GM19023 (cell line): ENCODE measurements around the gene COL1A2.

Experiments used
- ATAC-seq: cut with Tn5 transposase; IDR thresholded peaks from one replicate; pipeline ENCODE4 v1.9.1; 2021; ENCODE audit warnings: mild to moderate bottlenecking, moderate library complexity; ENCODE audit not compliant: unreplicated experiment

The COL1A2 gene

GRCh38 chr7:94409200-94409948 lies 14.7 kb downstream of the COL1A2 start:
- ATAC-seq: no peak

DNA sequence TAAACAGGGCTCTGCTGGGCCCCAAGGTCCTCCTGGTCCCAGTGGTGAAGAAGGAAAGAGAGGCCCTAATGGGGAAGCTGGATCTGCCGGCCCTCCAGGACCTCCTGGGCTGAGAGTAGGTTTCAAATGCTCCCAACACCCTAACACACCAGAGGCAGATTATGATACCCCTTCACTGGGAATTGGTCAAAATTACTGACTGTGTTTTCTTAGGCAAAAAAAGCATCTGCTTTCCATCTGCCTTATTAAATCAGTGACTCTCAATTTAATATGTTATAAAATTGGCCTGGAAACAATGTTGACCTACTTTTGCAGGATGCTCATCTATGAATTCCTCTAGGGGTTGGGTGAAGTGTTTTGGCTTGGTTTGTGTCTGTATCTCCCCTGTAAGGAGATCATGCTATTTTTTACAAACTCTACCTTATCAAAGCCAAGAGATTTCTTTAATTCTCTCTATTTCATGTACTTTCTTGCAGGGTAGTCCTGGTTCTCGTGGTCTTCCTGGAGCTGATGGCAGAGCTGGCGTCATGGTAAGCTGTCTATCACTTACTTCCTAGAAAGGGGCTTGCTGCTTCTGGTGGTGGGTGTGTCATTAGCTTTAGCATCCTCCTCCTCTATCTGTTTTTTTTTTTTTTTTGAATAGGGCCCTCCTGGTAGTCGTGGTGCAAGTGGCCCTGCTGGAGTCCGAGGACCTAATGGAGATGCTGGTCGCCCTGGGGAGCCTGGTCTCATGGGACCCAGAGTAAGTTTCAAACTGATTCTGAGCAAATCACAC lies 15.9 kb downstream of the COL1A2 start:
- ATAC-seq: no peak

GRCh38 chr7:94411188-94411466 lies 16.4 kb downstream of the COL1A2 start:
- ATAC-seq: no peak

- no peak for ATAC-seq
Measured at GRCh38 chr7:94412762-94413322, 18.1 kb downstream of the COL1A2 start.

- no peak for ATAC-seq
Measured at GRCh38 chr7:94414481-94414880, 19.8 kb downstream of the COL1A2 start.

DNA sequence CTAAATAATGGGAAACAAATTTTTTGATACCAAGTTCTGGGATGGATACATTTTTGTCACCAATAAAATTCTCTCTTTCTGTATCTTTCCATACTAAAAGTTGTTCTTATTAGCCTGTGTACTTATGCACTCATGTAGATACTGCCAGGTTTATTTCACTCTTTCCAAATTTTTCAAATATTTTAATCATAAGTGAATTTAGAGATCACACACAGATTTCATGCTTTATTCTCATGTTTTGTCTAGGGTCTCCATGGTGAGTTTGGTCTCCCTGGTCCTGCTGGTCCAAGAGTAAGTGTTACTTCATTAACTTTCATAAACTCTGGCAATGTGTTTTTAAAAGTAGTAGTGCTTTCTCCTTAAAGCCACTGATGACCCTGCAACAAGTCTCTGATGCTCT lies 20.3 kb downstream of the COL1A2 start:
- no peak for ATAC-seq

- no peak for ATAC-seq
Measured at GRCh38 chr7:94417306-94417705, 22.6 kb downstream of the COL1A2 start.

- ATAC-seq: no peak
Measured at GRCh38 chr7:94417901-94418300, 23.2 kb downstream of the COL1A2 start.

- no peak for ATAC-seq
Measured at GRCh38 chr7:94418851-94419250, 24.2 kb downstream of the COL1A2 start.

- ATAC-seq: no peak
Measured at GRCh38 chr7:94420328-94420727, 25.6 kb downstream of the COL1A2 start.

DNA sequence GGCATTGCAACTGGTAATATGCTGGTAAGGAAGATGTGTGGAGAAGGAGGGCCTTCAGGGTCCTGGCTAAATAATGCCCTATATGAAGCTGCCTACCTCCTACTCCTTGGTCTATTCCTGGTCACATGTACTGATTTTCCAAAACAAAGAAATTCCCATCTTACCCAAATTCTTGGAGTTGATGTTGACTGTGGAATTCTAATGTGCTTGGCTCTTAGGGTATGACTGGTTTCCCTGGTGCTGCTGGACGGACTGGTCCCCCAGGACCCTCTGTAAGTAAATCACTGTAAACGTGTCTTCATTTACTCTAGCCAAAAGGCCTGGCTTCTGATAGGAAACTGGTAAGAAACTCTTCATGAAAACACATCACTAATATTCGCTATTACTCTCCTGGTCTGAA lies 27.0 kb downstream of the COL1A2 start:
- ATAC-seq: no peak

DNA sequence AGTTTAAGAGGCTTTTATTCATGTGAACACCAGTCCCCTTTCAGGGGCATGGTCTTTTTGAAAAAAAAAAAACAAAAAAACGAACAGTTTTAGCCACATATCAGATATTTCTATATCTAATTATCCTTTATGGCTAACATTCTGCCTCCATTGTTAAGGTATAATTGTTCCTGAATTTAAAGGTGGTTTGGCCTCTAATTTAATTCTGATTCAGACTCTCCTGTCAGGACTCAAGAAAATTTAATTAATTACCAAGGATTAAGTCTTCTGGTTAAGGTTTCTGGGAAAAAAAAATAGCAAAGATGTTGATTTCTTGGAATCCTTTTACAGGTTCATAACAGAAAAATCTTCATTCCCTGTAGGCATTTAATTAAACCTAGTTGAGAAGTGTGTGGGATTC lies 27.4 kb downstream of the COL1A2 start:
- no peak for ATAC-seq

- no peak for ATAC-seq
Measured at GRCh38 chr7:94422827-94423460, 28.2 kb downstream of the COL1A2 start.

- no peak for ATAC-seq
Measured at GRCh38 chr7:94423863-94424735, 29.4 kb downstream of the COL1A2 start.

GRCh38 chr7:94425546-94425945 lies 30.9 kb downstream of the COL1A2 start:
- ATAC-seq: no peak

GRCh38 chr7:94426980-94427875 lies 32.5 kb downstream of the COL1A2 start:
- no peak for ATAC-seq

DNA sequence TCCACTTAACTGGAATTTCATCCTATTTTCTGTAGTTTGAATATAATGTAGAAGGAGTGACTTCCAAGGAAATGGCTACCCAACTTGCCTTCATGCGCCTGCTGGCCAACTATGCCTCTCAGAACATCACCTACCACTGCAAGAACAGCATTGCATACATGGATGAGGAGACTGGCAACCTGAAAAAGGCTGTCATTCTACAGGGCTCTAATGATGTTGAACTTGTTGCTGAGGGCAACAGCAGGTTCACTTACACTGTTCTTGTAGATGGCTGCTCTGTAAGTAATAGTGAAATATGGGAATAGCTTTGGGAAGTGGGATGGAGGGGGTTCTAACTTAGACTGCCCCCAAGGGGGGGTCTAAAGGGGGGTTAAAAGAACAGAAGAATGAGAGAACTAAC lies 34.5 kb downstream of the COL1A2 start:
- ATAC-seq: no peak

- ATAC-seq: no peak
Measured at GRCh38 chr7:94431176-94431575, 36.5 kb downstream of the COL1A2 start.

DNA sequence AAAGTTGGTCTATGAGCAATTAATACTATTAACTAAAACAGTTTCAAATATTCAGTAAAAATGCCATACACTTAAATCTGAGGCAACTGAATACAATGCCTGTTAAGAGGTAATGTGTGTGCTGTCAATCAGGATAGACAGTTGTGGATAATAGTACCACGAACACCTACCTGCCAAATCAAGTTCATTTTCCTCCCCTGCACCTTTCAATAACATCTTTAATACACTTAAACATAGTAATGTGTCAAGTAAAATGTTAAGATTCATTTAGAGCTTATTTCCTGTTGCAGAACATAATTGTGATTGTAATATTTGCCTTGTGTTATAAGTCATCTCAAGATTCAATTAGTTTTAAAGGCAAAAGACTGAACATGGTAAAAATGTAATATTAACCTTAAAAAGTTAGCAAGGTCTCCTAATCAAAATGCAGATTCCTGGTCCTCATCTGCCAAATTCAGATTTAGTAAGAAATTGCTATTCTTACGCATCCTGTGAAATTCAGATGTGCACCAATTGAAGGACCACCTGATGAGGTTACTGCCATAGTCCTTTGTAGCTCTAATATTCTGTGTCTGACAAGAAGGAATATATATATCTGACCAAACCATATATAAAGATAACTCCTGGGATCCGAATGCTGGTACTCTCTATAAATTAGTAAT lies 37.1 kb downstream of the COL1A2 start:
- no peak for ATAC-seq
